ENCODE results near the gene DHDDS.
"Not testable (repeated sequence)": the region's sequence is repeated elsewhere in the genome, so short reads cannot be mapped to it uniquely, and the experiment has no call there.

The DHDDS gene, protein sequence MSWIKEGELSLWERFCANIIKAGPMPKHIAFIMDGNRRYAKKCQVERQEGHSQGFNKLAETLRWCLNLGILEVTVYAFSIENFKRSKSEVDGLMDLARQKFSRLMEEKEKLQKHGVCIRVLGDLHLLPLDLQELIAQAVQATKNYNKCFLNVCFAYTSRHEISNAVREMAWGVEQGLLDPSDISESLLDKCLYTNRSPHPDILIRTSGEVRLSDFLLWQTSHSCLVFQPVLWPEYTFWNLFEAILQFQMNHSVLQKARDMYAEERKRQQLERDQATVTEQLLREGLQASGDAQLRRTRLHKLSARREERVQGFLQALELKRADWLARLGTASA
- 26.5 to 72.7 (median 50.1) reads per million in 18 experiments for total RNA-seq

- DNase-seq: peak; percentile 99
Observed at GRCh38 chr1:26431979-26432695, at the start of gene DHDDS. DHDDS (plus strand) TSS chr1:26432321; CDS start chr1:26432946, 625 bp downstream.

DNA sequence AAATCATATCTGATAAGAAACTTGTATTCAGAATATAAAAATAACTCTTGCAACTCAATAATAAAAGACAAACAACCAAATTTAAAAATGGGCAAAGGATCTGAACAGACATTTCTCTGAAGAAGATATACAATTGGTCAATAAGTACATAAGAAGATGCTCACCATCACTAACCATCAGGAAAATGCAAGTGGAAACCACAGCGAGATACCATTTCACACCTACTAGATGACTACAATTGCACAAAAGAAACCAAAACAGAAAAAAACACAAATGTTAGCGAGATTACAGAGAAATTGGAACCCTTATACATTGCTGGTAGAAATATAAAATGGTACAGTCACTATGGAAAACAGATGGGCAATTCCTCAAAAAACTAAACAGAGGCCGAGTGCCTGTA, 48.0 kb upstream of the DHDDS start:
- DNase-seq: no peak

- DNase-seq: not testable (repeated sequence)
Observed at GRCh38 chr1:26385063-26385462, 47.1 kb upstream of the DHDDS start.

- DNase-seq: no peak
Observed at GRCh38 chr1:26387447-26387846, 44.7 kb upstream of the DHDDS start.

DNA sequence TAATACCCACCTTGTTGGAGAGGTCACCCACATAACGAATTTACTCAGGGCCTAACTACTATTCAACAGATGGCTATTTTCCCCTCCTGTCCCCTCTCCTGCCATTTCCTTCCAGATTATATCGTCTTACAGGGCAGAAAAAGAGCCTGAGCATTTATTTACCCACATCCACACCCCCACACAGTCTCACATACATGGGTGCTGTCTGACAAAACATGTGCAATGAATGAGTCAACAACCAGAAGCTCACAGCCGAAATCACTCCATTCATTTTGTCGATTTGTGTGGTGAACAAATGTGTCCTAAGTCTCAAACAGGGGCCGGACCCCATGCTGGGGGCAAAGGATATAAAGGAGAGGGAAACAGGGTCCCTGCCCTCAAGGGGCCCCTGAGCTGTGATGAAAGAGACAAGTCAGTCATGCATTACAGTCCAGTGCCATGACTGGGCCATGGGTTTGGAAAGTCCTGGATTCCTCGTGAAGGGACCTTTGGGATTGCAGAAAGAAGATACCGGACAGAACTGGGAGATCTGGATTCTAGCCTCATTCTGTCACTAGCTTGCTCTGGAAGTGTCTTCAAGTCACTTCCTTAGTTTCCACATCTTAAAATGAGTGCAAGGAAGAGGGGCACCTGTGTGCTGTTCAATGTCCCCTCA, 43.2 kb upstream of the DHDDS start:
- peak in 1 of 2 donors; percentile 35 for DNase-seq

DNA sequence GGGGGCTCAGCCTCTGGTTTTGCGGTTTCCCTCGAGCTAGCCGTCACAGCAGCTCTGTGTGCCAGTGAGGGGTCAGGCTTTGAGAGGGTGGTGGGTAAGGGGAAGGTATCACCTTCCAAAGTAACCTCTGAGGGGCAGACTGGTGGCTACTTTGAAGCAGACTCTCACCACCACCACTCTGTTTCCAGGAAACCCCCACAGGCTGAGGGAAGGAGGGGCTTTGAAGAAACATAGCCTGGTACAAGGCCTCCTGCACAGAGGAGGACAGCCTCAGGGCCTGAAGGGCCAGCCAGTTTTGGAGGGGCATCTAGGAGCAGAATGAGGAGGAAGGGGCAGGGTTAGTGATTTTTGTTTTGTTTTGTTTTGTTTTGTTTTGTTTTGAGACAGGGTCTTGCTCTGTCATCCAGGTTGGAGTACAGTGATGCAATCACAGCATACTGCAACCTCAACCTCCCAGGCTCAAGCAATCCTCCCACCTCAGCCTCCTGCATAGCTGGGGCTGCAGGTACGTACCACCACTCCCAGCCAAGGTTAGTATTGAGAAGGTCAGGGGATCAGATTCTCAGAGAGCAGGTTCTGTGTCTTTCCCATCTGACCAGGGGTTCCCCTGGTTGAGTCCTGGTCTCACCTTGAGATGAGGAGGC, 42.4 kb upstream of the DHDDS start:
- no peak for DNase-seq

GRCh38 chr1:26391450-26391849, 40.7 kb upstream of the DHDDS start:
- peak; percentile 65 to 68 for DNase-seq

DNA sequence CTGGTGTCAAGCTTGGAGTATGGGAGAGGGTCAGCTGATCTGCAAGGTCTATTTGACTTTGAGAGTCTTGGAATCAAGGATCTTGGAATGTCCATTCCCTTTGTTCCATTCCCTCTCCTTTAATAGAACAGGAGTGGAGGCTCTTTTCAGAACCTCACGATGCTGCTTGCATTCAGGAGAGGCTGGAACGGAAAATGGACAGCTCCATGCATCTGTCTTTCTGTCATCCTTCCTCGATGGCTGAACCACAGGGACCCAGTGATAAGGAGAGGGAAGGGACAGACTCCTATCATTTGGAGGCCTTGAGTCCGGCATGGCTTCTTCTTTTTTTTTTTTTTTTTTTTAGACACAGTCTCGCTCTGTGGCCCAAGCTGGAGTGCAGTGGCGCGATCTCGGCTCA, 36.4 kb upstream of the DHDDS start:
- no peak for DNase-seq

GRCh38 chr1:26399034-26399433, 33.1 kb upstream of the DHDDS start:
- DNase-seq: no peak

- no peak for DNase-seq
Observed at GRCh38 chr1:26401891-26402290, 30.2 kb upstream of the DHDDS start.

GRCh38 chr1:26403656-26404055, 28.5 kb upstream of the DHDDS start:
- peak in 1 of 2 donors; percentile 30 for DNase-seq

- DNase-seq: no peak
Observed at GRCh38 chr1:26404641-26405040, 27.5 kb upstream of the DHDDS start.

GRCh38 chr1:26405281-26405915, 26.7 kb upstream of the DHDDS start:
- no peak for DNase-seq

DNA sequence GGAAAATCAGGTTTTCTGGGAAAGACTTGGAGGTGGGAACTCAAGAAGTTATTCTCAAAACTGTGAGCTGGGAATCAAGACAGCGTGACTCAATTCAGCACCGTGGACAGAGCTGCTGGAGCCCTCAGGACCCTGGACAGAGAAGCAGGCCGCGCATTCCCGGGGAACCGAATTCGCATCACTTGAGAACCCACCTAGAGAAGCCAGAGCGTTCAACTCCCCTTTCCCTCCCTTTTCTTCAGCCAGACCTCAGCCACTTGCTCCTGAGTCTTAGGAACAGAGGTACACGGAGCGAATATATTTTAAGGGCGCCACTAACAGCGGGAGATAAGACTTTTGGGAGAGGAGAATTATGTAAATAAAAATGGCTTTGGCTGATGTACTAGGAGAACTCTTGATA, 23.5 kb upstream of the DHDDS start:
- peak; percentile 64 to 77 for DNase-seq

- DNase-seq: no peak
Observed at GRCh38 chr1:26409191-26409807, 22.8 kb upstream of the DHDDS start.

- no peak for DNase-seq
Observed at GRCh38 chr1:26410706-26411623, 21.2 kb upstream of the DHDDS start, which contains the start of gene LIN28A. LIN28A (plus strand) TSS chr1:26410817; CDS start chr1:26410892, 75 bp downstream.

DNA sequence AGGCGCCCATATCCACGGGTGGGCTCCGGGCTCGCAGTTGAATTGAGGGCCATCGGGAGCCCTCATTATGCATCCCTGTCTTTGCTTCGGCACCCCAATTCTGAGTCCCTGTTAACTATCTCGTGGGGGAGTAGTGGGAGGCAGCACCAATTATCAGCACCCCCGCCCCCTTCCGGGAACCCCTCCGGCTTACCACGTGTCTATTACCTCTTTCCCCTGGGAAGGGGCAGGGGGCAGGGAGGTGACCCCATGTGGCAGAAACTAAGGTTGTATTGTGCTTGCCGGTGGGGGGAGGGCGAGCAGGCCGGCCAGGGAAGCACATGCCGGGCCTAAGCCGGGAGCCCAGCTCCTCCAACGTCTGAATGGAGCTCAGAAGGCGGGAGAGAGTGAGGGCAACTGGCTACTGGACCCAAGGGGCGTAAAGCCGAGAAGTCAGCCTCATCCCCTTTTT, 20.5 kb upstream of the DHDDS start:
- no peak for DNase-seq

DNA sequence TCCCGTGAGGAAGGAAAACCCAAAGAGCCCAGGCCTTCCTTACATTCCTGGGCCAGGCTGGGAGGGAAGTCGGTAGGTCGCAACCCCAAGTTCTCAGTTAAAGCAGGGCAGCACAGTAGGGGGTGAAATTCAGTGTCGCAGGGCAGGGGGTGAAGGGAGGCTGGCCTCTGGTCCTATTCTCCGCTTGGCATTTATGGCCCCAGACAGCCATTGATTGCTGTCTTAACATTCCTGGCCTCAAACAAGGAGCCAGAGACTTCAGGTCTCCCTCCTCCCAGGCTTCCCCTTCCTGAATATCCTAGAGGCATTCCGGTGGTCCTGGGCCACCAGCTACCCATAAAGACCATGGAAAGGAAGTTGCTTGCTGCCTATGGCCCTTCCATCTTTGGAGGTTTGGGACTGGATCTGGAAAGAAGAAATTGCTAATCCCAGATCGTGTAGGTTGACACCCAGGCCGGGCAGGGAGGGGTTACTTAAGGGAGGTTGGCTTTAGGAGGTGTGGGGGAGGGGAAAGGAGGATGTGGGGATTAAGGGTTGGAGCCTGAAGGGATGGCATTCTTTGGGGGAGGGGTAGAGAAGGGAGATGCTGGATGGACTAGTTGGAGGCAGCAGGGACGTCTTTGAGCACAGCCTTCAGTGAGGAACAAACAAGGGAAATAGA, 19.8 kb upstream of the DHDDS start:
- DNase-seq: no peak

DNA sequence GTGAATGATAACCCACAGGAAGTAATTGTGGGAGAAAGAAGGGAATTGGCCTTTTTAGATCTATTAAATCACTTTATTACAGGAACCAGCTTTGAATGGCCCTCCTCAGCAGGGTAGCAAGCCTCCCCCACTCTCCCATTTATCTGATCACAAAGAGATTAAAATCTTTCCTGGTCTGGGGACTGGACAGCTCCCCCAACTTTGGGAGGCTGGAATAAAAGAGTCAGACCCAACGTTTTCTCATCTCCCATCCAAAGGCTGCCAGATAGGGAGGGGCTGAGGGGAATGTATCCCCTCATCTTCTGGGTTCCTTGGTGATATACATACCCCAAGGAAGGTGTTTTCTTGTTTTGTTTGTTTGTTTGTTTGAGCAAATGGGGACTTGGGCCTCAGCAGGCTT, 19.1 kb upstream of the DHDDS start:
- DNase-seq: no peak

DNA sequence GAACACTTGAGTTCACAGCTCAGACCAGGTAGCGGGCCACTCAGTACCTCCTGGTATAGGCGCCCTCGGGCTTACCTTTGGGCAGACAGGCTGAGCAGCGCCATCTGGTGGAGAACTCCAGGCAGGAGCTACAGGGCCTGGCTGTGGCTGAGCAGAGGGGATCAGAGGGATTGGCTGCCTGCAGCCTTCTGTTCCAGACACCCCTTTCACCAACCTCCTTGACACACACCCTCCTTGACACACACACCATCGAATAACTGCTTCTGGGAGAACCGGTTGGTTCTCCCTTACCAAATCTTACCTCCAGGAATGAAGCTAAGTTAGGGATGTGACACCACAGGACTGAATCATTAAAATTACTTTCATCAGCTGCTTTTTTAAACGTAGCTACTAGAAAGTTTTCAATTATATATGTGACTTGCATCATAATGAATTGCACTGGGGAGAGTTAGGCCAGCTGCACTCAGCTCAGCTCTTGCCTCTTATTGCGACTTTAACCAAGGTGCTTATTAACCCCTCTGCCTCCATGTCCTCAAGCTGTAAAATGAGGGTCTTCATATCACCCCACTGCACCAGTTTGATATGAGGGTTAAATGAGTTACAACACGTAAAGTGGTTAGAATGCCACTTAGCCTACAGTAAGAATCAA, 14.9 kb upstream of the DHDDS start:
- DNase-seq: peak; percentile 62 to 76
